Neural cell (in vitro differentiated cells): ENCODE measurements around the gene BIRC6. TPM values are rescaled to one million over a fixed set of nuclear protein-coding genes. Genes with fewer than 3 reads are reported as not detected.
"Not testable (repeated sequence)": the region's sequence is repeated elsewhere in the genome, so short reads cannot be mapped to it uniquely, and the experiment has no call there.

Experiments used
- H2AFZ ChIP-seq: fragments of 200-600, 300-800 bp; sonication (generic), shearing (Covaris generic); 2 replicates; pipeline ENCODE4 v1.6.0; 2014; ENCODE audit warnings: low read depth, mild to moderate bottlenecking, antibody characterized with exemption, low read length, moderate library complexity
- H3F3A ChIP-seq: fragments of 200-600 bp; shearing (Covaris generic); 2 replicates; pipeline ENCODE4 v1.6.1; 2016; ENCODE audit warnings: mild to moderate bottlenecking, moderate library complexity, mixed read lengths, antibody characterized with exemption, low read length; ENCODE audit not compliant: insufficient read depth, poor library complexity, severe bottlenecking
- H3K27ac ChIP-seq: fragments of 200-600, 300-800 bp; sonication (generic), shearing (Covaris generic); 2 replicates; pipeline ENCODE4 v1.5.1; 2014; ENCODE audit warnings: mild to moderate bottlenecking, low read length, moderate library complexity
- H3K27me3 ChIP-seq: fragments of 300-800, 200-600 bp; sonication (generic), shearing (Covaris generic); 2 replicates; pipeline ENCODE4 v1.6.0; 2014; ENCODE audit warnings: mild to moderate bottlenecking, low read depth, low read length, moderate library complexity; ENCODE audit not compliant: insufficient read depth
- H3K36me3 ChIP-seq: fragments of 300-800, 200-600 bp; sonication (generic), shearing (Covaris generic); 2 replicates; pipeline ENCODE4 v1.5.1; 2014; ENCODE audit warnings: mild to moderate bottlenecking, antibody characterized with exemption, low read length, moderate library complexity; ENCODE audit not compliant: insufficient read depth
- H3K4me2 ChIP-seq: fragments of 300-800, 200-600 bp; sonication (generic), shearing (Covaris generic); 2 replicates; pipeline ENCODE4 v1.6.0; 2014; ENCODE audit warnings: mild to moderate bottlenecking, low read length
- H3K4me3 ChIP-seq: fragments of 300-800, 200-600 bp; sonication (generic), shearing (Covaris generic); 2 replicates; pipeline ENCODE4 v1.5.1; 2014; ENCODE audit warnings: mild to moderate bottlenecking, low read length, moderate library complexity
- H3K79me2 ChIP-seq: fragments of 200-600 bp; shearing (Covaris generic); replicated peaks from 2 replicates; pipeline ENCODE4 v1.6.0; 2014; ENCODE audit warnings: mild to moderate bottlenecking, low read length, moderate library complexity; ENCODE audit not compliant: insufficient read depth
- H3K9ac ChIP-seq: fragments of 300-800, 200-600 bp; sonication (generic), shearing (Covaris generic); 2 replicates; pipeline ENCODE4 v1.6.1; 2016; ENCODE audit warnings: mild to moderate bottlenecking, low read length, mixed read lengths
- H3K9me2 ChIP-seq: fragments of 200-600 bp; shearing (Covaris generic); 2 replicates; pipeline ENCODE4 v1.6.1; 2016; ENCODE audit warnings: mild to moderate bottlenecking, low read length, mixed read lengths; ENCODE audit not compliant: insufficient read depth
- H3K9me3 ChIP-seq: fragments of 200-600, 300-800 bp; sonication (generic), shearing (Covaris generic); 2 replicates; pipeline ENCODE4 v1.6.1; 2016; ENCODE audit warnings: mild to moderate bottlenecking, mixed run types, low read length, moderate library complexity, mixed read lengths
- H4K20me1 ChIP-seq: fragments of 200-600 bp; shearing (Covaris generic); 2 replicates; pipeline ENCODE4 v1.6.1; 2016; ENCODE audit warnings: mild to moderate bottlenecking, mixed run types; ENCODE audit not compliant: insufficient read depth
- EP300 ChIP-seq: fragments of 450-650 bp; conservative IDR thresholded peaks from 2 replicates; pipeline ENCODE4 v1.6.1; 2014; ENCODE audit warnings: antibody characterized with exemption, mild to moderate bottlenecking, moderate library complexity; ENCODE audit not compliant: poor library complexity, severe bottlenecking
- EZH2 ChIP-seq: fragments of 200-600, 300-800 bp; shearing (Covaris generic), sonication (generic); IDR thresholded peaks from 2 replicates; pipeline ENCODE4 v1.6.1; 2014; ENCODE audit warnings: antibody characterized with exemption, low read length, borderline replicate concordance, mild to moderate bottlenecking; ENCODE audit not compliant: insufficient read depth, poor library complexity, severe bottlenecking
- MXI1 ChIP-seq: fragments of 450-650 bp; conservative IDR thresholded peaks from 2 replicates; pipeline ENCODE4 v1.6.1; 2014; ENCODE audit warnings: antibody characterized with exemption, mild to moderate bottlenecking; ENCODE audit not compliant: poor library complexity, severe bottlenecking
- RAD21 ChIP-seq: fragments of 450-650 bp; conservative IDR thresholded peaks from 2 replicates; pipeline ENCODE4 v1.6.1; 2014; ENCODE audit warnings: antibody characterized with exemption, mild to moderate bottlenecking, moderate library complexity
- SMC3 ChIP-seq: fragments of 450-650 bp; conservative IDR thresholded peaks from 2 replicates; pipeline ENCODE4 v1.6.1; 2014; ENCODE audit warnings: antibody characterized with exemption, mild to moderate bottlenecking, moderate library complexity; ENCODE audit not compliant: poor library complexity
- TAF1 ChIP-seq: IDR thresholded peaks from 2 replicates; pipeline ENCODE4 v1.6.1; 2012; ENCODE audit warnings: low read depth
- polyA plus RNA-seq: library from polyadenylated mRNA; depleted of rRNA; stranded (reverse); fragments of >200 nt; gene quantifications from 2 replicates; pipeline ENCODE4 v1.2.3, GENCODE V29; 2014
- TF ChIP-seq, protein P1 (sequence below): fragments of 450-650 bp; IDR thresholded peaks from 2 replicates; pipeline ENCODE4 v1.5.1; 2014; ENCODE audit warnings: antibody characterized with exemption, mild to moderate bottlenecking, moderate library complexity; ENCODE audit not compliant: poor library complexity, severe bottlenecking

BIRC6 gene
- polyA plus RNA-seq, 1 donor from 2014 or later = 109 TPM

DNA sequence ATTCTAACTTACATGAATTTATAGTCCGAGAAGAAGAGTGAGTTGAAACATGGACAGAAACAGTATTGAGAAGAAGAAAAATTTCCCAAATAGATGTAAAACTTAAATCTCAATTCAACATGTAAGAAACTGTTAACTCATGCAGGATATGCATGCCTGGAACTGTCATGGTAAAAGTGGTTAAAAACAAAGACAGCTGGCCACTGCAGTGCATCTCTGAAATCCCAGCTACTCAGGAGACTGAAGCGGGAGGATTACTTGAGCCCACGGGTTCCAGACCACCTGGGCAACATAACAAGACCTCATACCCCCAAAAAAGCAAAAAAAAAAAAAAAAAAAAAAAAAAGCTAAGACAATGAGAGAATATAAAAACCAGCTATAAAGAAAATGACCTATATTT, 178.0 kb downstream of the BIRC6 start:
- H3F3A ChIP-seq = no peaks in the 10 kb centered on the region
- no peak overlapping the region for H3K4me2 ChIP-seq
- no peak overlapping the region for H3K4me3 ChIP-seq
- no peaks in the 10 kb centered on the region for H3K79me2 ChIP-seq
- H3K27ac ChIP-seq = no peak overlapping the region
- H4K20me1 ChIP-seq = no peaks in the 10 kb centered on the region
- H3K36me3 ChIP-seq = peaks cover 3% of the 10 kb centered on the region
- no peak overlapping the region for H3K9ac ChIP-seq
- no peaks in the 10 kb centered on the region for H3K9me2 ChIP-seq
- H3K9me3 ChIP-seq = no peaks in the 10 kb centered on the region
- H3K27me3 ChIP-seq = no peaks in the 10 kb centered on the region
- TF ChIP-seq EZH2 = no peak
- TF ChIP-seq TAF1 = no peak
- no peak for TF ChIP-seq MXI1
- H2AFZ ChIP-seq = no peak overlapping the region

DNA sequence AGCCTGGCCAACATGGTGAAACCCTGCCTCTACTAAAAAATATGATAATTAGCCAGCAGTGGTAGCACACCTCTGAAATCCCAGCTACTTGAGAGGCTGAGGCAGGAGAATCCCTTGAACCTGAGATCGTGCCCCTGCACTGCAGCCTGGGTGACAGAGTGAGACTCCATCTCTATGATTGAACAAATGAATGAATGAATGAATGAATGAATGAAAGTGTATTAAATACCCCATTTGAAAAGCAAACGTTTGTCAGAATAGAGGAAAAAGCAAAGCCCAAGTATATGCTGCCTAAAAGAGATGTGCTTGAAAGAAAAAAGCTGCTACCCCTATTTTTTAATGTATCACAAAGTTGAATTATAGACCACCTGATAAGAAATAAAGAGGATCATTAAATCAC, 181.9 kb downstream of the BIRC6 start:
- Histone ChIP-seq H3F3A (no peaks in the 10 kb centered on the region), H3K79me2 (no peaks in the 10 kb centered on the region), H3K27ac (no peak overlapping the region), H2AFZ (no peak overlapping the region), H3K36me3 (no peaks in the 10 kb centered on the region), H3K9me2 (no peaks in the 10 kb centered on the region), H3K9ac (no peak overlapping the region), H4K20me1 (no peaks in the 10 kb centered on the region), H3K27me3 (no peaks in the 10 kb centered on the region), H3K4me3 (no peak overlapping the region), H3K9me3 (no peaks in the 10 kb centered on the region), H3K4me2 (no peak overlapping the region)
- TF ChIP-seq TAF1 = no peak
- no peak for TF ChIP-seq SMC3
- no peak for TF ChIP-seq EP300

- H3K4me3 ChIP-seq, H3K27me3 ChIP-seq, H3K9me3 ChIP-seq, H4K20me1 ChIP-seq, H3K4me2 ChIP-seq, H3K27ac ChIP-seq, H3K9ac ChIP-seq, H3K9me2 ChIP-seq, H3K79me2 ChIP-seq, H3F3A ChIP-seq, H2AFZ ChIP-seq, H3K36me3 ChIP-seq: not testable (repeated sequence)
Measured at GRCh38 chr2:32552483-32552882, 195.7 kb downstream of the BIRC6 start.

- H3K36me3 ChIP-seq = no peaks in the 10 kb centered on the region
- no peaks in the 10 kb centered on the region for H3K9me3 ChIP-seq
- no peak overlapping the region for H2AFZ ChIP-seq
- no peaks in the 10 kb centered on the region for H4K20me1 ChIP-seq
- H3F3A ChIP-seq = no peaks in the 10 kb centered on the region
- H3K27me3 ChIP-seq = no peaks in the 10 kb centered on the region
- H3K9ac ChIP-seq = no peak overlapping the region
- H3K4me2 ChIP-seq = no peak overlapping the region
- H3K4me3 ChIP-seq = no peak overlapping the region
- TF ChIP-seq, protein P1, sequence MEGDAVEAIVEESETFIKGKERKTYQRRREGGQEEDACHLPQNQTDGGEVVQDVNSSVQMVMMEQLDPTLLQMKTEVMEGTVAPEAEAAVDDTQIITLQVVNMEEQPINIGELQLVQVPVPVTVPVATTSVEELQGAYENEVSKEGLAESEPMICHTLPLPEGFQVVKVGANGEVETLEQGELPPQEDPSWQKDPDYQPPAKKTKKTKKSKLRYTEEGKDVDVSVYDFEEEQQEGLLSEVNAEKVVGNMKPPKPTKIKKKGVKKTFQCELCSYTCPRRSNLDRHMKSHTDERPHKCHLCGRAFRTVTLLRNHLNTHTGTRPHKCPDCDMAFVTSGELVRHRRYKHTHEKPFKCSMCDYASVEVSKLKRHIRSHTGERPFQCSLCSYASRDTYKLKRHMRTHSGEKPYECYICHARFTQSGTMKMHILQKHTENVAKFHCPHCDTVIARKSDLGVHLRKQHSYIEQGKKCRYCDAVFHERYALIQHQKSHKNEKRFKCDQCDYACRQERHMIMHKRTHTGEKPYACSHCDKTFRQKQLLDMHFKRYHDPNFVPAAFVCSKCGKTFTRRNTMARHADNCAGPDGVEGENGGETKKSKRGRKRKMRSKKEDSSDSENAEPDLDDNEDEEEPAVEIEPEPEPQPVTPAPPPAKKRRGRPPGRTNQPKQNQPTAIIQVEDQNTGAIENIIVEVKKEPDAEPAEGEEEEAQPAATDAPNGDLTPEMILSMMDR = peak; percentile 78
- TF ChIP-seq RAD21 (peak; percentile 78), SMC3 (peak; percentile 76), TAF1 (no peak)
- no peaks in the 10 kb centered on the region for H3K9me2 ChIP-seq
- no peak overlapping the region for H3K27ac ChIP-seq
- no peaks in the 10 kb centered on the region for H3K79me2 ChIP-seq
Measured at GRCh38 chr2:32553829-32554432, 197.1 kb downstream of the BIRC6 start.
